Heart left ventricle (tissue), 13 donors: ENCODE results near the gene TBCK.

Experiments used
- POLR2A ChIP-seq, 2 donors: fragments of 450-650 bp; IDR thresholded peaks; one replicate each; pipeline ENCODE4 v1.6.1; 2017; ENCODE audit warnings: antibody characterized with exemption in 2 of 2, mild to moderate bottlenecking in 2 of 2, moderate library complexity in 2 of 2
- TF ChIP-seq, protein P1 (sequence below), 12 donors: fragments of 200-600 bp; sonication (generic) in 4 of 12; IDR thresholded peaks; one replicate each; pipeline versions ENCODE4 v1.5.0 to v1.8.0; 2018 to 2022; ENCODE audit warnings: antibody characterized with exemption in 12 of 12, mild to moderate bottlenecking in 5 of 12
- donor health status: ischemic (EF 13 %, LVEDD 7.1; RV severe dilation, severe dysfunction).
- donor health status: DM: no; HTN: yes; CAD: no.
- donor health status: DM: no; HTN: no; CAD: no.
- donor health status: ischemic (EF 25% LVEDD 6.9; RV normal size, moderate dysfunction).
- donor health status: ischemic (EF 25% LVEDD 5.7; RV mildly dilated, moderate dysfunction).
- donor health status: ischemic (EF 35%, LVEDD 5.7; RV mildly dilated, moderate dysfunction).
- donor health status: nonischemic (EF 11% LVEDD 7.7; RV severe dilation, severe dysfunction).
- donor health status: DM: yes; HTN: yes; CAD: no.
- donor health status: PGD.
- donor health status: ischemic (EF 29% LVEDD 5.4; RV normal size, mild dysfunction).
- donor health status: nonischemic (EF 23%, LVEDD 6.1; RV moderate dilation, normal function).

DNA sequence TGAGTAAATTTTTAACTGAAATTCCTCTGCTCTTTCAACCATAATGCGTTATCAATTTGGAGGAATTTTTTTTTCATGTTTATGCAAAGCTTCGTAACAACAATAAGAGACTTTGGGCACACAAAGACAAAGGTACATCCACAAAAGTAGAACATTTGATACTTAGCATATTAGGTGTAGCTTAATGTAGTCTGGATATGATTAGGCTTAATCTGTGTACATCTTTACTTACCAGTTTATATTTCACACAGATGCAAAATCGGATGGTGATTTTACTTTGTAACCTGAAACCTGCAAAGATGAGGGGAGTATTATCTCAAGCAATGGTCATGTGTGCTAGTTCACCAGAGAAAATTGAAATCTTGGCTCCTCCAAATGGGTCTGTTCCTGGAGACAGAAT, 20.6 kb upstream of the TBCK start:
- TF ChIP-seq, protein P1, sequence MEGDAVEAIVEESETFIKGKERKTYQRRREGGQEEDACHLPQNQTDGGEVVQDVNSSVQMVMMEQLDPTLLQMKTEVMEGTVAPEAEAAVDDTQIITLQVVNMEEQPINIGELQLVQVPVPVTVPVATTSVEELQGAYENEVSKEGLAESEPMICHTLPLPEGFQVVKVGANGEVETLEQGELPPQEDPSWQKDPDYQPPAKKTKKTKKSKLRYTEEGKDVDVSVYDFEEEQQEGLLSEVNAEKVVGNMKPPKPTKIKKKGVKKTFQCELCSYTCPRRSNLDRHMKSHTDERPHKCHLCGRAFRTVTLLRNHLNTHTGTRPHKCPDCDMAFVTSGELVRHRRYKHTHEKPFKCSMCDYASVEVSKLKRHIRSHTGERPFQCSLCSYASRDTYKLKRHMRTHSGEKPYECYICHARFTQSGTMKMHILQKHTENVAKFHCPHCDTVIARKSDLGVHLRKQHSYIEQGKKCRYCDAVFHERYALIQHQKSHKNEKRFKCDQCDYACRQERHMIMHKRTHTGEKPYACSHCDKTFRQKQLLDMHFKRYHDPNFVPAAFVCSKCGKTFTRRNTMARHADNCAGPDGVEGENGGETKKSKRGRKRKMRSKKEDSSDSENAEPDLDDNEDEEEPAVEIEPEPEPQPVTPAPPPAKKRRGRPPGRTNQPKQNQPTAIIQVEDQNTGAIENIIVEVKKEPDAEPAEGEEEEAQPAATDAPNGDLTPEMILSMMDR (IDR thresholded peaks at IDR 0.05) = no peak
- no peak for TF ChIP-seq POLR2A (IDR thresholded peaks at IDR 0.05)
